Measurements from ENCODE around the gene BTN3A1.

BTN3A1 gene

DNA sequence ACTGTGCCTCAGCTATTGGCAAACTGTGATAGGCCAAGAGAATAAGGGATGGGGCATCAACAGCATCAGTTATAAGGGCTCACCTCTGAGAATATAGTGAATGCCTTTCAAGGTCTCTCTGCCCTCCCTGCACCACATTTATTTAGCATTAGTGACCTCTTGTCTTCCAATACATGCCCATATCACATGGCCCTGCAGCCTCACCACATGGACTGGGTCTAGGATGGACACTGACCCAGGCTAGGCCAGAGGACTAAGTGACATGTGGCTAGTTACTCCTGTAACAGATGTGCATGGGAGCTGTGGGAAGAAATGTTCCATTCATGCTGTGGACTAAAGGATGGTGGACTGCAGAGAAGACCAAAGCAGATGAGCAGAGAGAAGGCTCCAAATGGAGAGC, 22.3 kb upstream of the BTN3A1 start (continued):
- TF ChIP-seq, protein P1, sequence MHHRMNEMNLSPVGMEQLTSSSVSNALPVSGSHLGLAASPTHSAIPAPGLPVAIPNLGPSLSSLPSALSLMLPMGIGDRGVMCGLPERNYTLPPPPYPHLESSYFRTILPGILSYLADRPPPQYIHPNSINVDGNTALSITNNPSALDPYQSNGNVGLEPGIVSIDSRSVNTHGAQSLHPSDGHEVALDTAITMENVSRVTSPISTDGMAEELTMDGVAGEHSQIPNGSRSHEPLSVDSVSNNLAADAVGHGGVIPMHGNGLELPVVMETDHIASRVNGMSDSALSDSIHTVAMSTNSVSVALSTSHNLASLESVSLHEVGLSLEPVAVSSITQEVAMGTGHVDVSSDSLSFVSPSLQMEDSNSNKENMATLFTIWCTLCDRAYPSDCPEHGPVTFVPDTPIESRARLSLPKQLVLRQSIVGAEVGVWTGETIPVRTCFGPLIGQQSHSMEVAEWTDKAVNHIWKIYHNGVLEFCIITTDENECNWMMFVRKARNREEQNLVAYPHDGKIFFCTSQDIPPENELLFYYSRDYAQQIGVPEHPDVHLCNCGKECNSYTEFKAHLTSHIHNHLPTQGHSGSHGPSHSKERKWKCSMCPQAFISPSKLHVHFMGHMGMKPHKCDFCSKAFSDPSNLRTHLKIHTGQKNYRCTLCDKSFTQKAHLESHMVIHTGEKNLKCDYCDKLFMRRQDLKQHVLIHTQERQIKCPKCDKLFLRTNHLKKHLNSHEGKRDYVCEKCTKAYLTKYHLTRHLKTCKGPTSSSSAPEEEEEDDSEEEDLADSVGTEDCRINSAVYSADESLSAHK (tag by site-specific recombination; IDR thresholded peaks at IDR 0.05) = no peak
- TF ChIP-seq ZFP3 (tag by site-specific recombination; IDR thresholded peaks at IDR 0.05; ENCODE audit: low read depth) (no peak), ZNF621 (tag by site-specific recombination; IDR thresholded peaks at IDR 0.05) (no peak)

DNA sequence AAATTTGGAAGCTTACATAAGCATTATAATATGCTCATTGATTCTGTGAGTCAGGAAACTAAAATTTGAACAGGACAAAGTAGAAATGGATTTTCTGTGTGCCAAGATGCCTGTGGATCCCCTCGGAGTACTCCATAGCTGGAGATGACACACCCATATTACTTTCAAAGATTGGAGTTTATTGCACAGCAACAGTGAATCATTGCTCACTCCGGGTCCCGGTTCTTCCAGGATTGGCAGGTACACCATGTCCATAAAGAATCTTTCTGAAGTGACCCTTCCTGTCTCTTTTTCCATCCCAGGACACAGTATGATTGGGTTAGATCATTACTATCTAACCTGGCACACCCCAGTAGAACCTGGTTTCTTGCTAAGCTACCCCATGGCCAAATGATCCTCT, 21.8 kb upstream of the BTN3A1 start:
- POLR2A ChIA-PET = interaction anchor here (0.6 kb wide), 1 partner anchor 24 kb away, joined by 5 read pairs; no protein-coding TSS in a partner anchor
- CTCF ChIA-PET = no interaction called here
- Histone ChIP-seq H3K4me1 (ENCODE audit: control insufficient read depth, insufficient read depth, low read length) (no peaks in the 10 kb centered on the region), H3K36me3 (ENCODE audit: control insufficient read depth in 2 of 2, insufficient read depth in 1 of 2, low read length in 2 of 2) (peaks cover 0 to 9% of the 10 kb centered on the region in 2 experiments; a peak in 1 of 3 replicates), H3K9me3 (ENCODE audit: control insufficient read depth, insufficient read depth, low read depth, low read length) (no peaks in the 10 kb centered on the region), H3K27ac (ENCODE audit: extremely low read depth, low read depth, low read length) (no peak overlapping the region), H3K4me3 (ENCODE audit: low read depth, low read length) (no peak overlapping the region)
- TF ChIP-seq OSR2 (tag by site-specific recombination; IDR thresholded peaks at IDR 0.05) = no peak
- TF ChIP-seq ZNF510 (tag by site-specific recombination; IDR thresholded peaks at IDR 0.05; ENCODE audit: insufficient replicate concordance) = no peak
- TF ChIP-seq, protein P2, sequence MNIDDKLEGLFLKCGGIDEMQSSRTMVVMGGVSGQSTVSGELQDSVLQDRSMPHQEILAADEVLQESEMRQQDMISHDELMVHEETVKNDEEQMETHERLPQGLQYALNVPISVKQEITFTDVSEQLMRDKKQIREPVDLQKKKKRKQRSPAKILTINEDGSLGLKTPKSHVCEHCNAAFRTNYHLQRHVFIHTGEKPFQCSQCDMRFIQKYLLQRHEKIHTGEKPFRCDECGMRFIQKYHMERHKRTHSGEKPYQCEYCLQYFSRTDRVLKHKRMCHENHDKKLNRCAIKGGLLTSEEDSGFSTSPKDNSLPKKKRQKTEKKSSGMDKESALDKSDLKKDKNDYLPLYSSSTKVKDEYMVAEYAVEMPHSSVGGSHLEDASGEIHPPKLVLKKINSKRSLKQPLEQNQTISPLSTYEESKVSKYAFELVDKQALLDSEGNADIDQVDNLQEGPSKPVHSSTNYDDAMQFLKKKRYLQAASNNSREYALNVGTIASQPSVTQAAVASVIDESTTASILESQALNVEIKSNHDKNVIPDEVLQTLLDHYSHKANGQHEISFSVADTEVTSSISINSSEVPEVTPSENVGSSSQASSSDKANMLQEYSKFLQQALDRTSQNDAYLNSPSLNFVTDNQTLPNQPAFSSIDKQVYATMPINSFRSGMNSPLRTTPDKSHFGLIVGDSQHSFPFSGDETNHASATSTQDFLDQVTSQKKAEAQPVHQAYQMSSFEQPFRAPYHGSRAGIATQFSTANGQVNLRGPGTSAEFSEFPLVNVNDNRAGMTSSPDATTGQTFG (tag by site-specific recombination; IDR thresholded peaks at IDR 0.05; ENCODE audit: borderline replicate concordance) = no peak
- no peak for TF ChIP-seq ZNF707 (tag by site-specific recombination; IDR thresholded peaks at IDR 0.05)
- no peak for TF ChIP-seq ZNF768 (tag by site-specific recombination; IDR thresholded peaks at IDR 0.05)
- TF ChIP-seq ZNF174 (tag by site-specific recombination; IDR thresholded peaks at IDR 0.05) = no peak
- no peak for TF ChIP-seq ZNF157 (tag by site-specific recombination; IDR thresholded peaks at IDR 0.05)
- no peak for TF ChIP-seq INSM2 (tag by site-specific recombination; IDR thresholded peaks at IDR 0.05)
- TF ChIP-seq KLF10 (tag by site-specific recombination; IDR thresholded peaks at IDR 0.05) = no peak
- TF ChIP-seq, protein P3, sequence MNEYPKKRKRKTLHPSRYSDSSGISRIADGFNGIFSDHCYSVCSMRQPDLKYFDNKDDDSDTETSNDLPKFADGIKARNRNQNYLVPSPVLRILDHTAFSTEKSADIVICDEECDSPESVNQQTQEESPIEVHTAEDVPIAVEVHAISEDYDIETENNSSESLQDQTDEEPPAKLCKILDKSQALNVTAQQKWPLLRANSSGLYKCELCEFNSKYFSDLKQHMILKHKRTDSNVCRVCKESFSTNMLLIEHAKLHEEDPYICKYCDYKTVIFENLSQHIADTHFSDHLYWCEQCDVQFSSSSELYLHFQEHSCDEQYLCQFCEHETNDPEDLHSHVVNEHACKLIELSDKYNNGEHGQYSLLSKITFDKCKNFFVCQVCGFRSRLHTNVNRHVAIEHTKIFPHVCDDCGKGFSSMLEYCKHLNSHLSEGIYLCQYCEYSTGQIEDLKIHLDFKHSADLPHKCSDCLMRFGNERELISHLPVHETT (tag by site-specific recombination; IDR thresholded peaks at IDR 0.05) = no peak
- TF ChIP-seq YY1 (tag by site-specific recombination; IDR thresholded peaks at IDR 0.05) = no peak
- no peak for TF ChIP-seq ZNF561 (tag by site-specific recombination; IDR thresholded peaks at IDR 0.05; ENCODE audit: borderline replicate concordance)
- no peak for TF ChIP-seq ZNF366 (tag by site-specific recombination; conservative IDR thresholded peaks at IDR 0.05)
- TF ChIP-seq, protein P4, sequence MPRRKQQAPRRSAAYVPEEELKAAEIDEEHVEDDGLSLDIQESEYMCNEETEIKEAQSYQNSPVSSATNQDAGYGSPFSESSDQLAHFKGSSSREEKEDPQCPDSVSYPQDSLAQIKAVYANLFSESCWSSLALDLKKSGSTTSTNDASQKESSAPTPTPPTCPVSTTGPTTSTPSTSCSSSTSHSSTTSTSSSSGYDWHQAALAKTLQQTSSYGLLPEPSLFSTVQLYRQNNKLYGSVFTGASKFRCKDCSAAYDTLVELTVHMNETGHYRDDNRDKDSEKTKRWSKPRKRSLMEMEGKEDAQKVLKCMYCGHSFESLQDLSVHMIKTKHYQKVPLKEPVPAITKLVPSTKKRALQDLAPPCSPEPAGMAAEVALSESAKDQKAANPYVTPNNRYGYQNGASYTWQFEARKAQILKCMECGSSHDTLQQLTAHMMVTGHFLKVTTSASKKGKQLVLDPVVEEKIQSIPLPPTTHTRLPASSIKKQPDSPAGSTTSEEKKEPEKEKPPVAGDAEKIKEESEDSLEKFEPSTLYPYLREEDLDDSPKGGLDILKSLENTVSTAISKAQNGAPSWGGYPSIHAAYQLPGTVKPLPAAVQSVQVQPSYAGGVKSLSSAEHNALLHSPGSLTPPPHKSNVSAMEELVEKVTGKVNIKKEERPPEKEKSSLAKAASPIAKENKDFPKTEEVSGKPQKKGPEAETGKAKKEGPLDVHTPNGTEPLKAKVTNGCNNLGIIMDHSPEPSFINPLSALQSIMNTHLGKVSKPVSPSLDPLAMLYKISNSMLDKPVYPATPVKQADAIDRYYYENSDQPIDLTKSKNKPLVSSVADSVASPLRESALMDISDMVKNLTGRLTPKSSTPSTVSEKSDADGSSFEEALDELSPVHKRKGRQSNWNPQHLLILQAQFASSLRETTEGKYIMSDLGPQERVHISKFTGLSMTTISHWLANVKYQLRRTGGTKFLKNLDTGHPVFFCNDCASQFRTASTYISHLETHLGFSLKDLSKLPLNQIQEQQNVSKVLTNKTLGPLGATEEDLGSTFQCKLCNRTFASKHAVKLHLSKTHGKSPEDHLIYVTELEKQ (tag by site-specific recombination; IDR thresholded peaks at IDR 0.05; ENCODE audit: borderline replicate concordance) = no peak
- TF ChIP-seq ZNF416 (tag by site-specific recombination; IDR thresholded peaks at IDR 0.05) = no peak
- TF ChIP-seq, protein P5, sequence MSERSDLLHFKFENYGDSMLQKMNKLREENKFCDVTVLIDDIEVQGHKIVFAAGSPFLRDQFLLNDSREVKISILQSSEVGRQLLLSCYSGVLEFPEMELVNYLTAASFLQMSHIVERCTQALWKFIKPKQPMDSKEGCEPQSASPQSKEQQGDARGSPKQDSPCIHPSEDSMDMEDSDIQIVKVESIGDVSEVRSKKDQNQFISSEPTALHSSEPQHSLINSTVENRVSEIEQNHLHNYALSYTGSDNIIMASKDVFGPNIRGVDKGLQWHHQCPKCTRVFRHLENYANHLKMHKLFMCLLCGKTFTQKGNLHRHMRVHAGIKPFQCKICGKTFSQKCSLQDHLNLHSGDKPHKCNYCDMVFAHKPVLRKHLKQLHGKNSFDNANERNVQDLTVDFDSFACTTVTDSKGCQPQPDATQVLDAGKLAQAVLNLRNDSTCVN (tag by site-specific recombination; optimal IDR thresholded peaks at IDR 0.05) = no peak
- no peak for TF ChIP-seq ZNF202 (tag by site-specific recombination; IDR thresholded peaks at IDR 0.05; ENCODE audit: borderline replicate concordance)
- TF ChIP-seq PBX3 (CRISPR knock-in tag; IDR thresholded peaks at IDR 0.05) = no peak
